ENCODE data around the gene FRMD4A.

DNA sequence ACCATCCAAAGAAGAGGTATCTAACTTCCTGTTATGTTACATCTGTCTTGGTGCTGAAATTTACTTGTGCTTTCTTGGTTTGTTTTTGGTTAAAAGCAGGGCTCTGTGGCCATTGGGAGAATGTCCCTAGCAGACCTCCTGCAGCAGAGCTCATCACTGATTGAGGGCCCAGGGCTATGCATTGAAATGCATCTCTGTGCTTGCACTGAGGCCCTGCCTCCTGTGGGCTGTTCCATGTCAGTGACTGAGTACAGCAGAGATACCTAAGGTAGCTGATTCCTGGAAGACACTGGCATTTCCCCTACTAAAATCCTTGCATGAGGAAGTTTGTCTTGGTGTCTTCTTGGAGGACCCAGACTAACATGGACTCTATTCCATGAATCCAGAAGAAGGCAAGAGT lies 213.9 kb downstream of the FRMD4A start:
- TF ChIP-seq, protein P1, sequence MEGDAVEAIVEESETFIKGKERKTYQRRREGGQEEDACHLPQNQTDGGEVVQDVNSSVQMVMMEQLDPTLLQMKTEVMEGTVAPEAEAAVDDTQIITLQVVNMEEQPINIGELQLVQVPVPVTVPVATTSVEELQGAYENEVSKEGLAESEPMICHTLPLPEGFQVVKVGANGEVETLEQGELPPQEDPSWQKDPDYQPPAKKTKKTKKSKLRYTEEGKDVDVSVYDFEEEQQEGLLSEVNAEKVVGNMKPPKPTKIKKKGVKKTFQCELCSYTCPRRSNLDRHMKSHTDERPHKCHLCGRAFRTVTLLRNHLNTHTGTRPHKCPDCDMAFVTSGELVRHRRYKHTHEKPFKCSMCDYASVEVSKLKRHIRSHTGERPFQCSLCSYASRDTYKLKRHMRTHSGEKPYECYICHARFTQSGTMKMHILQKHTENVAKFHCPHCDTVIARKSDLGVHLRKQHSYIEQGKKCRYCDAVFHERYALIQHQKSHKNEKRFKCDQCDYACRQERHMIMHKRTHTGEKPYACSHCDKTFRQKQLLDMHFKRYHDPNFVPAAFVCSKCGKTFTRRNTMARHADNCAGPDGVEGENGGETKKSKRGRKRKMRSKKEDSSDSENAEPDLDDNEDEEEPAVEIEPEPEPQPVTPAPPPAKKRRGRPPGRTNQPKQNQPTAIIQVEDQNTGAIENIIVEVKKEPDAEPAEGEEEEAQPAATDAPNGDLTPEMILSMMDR (IDR thresholded peaks at IDR 0.05) = no peak
- TF ChIP-seq ZFX (IDR thresholded peaks at IDR 0.05; ENCODE audit: borderline replicate concordance) = no peak
